ENCODE results near the gene IGSF11. TPM values are rescaled to one million over a fixed set of nuclear protein-coding genes. Genes with fewer than 3 reads are reported as not detected.

The IGSF11 gene
- total and polyA plus RNA-seq, 2 donors = 0.27 to 0.42 TPM

GRCh38 chr3:118968111-118968510, 66.5 kb downstream of the IGSF11 start:
- 65% methylated on average over 4 of the region's 4 CpGs for WGBS

DNA sequence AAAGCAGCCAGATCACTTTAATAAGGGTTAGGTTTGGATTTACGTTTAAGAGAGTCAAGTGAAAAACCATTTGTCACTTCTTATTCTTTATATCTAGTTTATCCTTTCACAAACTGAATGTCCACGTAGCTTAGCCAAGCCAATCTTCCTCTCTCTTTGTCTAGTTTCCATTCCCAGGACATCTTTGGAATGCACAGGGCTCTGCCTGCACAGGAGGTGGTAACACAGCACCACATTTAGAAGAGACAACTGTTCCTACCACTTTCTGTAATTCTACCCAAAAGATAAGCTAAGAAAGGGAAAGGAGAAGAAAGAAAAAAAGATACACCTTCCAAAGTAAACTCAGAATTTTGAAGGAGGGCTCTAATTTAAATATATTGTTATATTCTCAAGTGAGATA, 67.9 kb downstream of the IGSF11 start:
- Histone ChIP-seq H3K27me3 (ENCODE audit: control insufficient read depth in 2 of 2, insufficient read depth in 1 of 2, low read length in 1 of 2) (no peaks in the 10 kb centered on the region), H3K27ac (ENCODE audit: low read depth in 1 of 2, low read length in 1 of 2) (no peak overlapping the region), H3K4me1 (ENCODE audit: control insufficient read depth in 2 of 2, insufficient read depth in 2 of 2, low read length in 2 of 2) (no peaks in the 10 kb centered on the region), H3K9me3 (ENCODE audit: control insufficient read depth in 2 of 2, insufficient read depth in 1 of 2, low read length in 1 of 2) (no peaks in the 10 kb centered on the region), H3K4me3 (ENCODE audit: low read length in 2 of 2) (no peak overlapping the region), H3K36me3 (ENCODE audit: control insufficient read depth in 2 of 2, insufficient read depth in 2 of 2, low read length in 1 of 2) (no peaks in the 10 kb centered on the region)
- 72% methylated on average over 2 of the region's 2 CpGs for WGBS
- no peak for DNase-seq (ENCODE audit: low read depth in 6 of 9, low spot score in 9 of 9)

More at GRCh38 chr3:118968111-118968510, 66.5 kb downstream of the IGSF11 start:
- no peak for DNase-seq (ENCODE audit: low read depth in 6 of 9, low spot score in 9 of 9)
- no peaks in the 10 kb centered on the region for H3K4me1 ChIP-seq (ENCODE audit: control insufficient read depth in 2 of 2, insufficient read depth in 2 of 2, low read length in 2 of 2)
- H3K27ac ChIP-seq (ENCODE audit: low read depth in 1 of 2, low read length in 1 of 2) = no peak overlapping the region
- H3K9me3 ChIP-seq (ENCODE audit: control insufficient read depth in 2 of 2, insufficient read depth in 1 of 2, low read length in 1 of 2) = no peaks in the 10 kb centered on the region
- H3K36me3 ChIP-seq (ENCODE audit: control insufficient read depth in 2 of 2, insufficient read depth in 2 of 2, low read length in 1 of 2) = no peaks in the 10 kb centered on the region
- H3K4me3 ChIP-seq (ENCODE audit: low read length in 2 of 2) = no peak overlapping the region
- no peaks in the 10 kb centered on the region for H3K27me3 ChIP-seq (ENCODE audit: control insufficient read depth in 2 of 2, insufficient read depth in 1 of 2, low read length in 1 of 2)

- no peaks in the 10 kb centered on the region for H3K27me3 ChIP-seq (ENCODE audit: control insufficient read depth in 2 of 2, insufficient read depth in 1 of 2, low read length in 1 of 2)
- H3K9me3 ChIP-seq (ENCODE audit: control insufficient read depth in 2 of 2, insufficient read depth in 1 of 2, low read length in 1 of 2) = no peaks in the 10 kb centered on the region
- no peaks in the 10 kb centered on the region for H3K36me3 ChIP-seq (ENCODE audit: control insufficient read depth in 2 of 2, insufficient read depth in 2 of 2, low read length in 1 of 2)
- no peak for DNase-seq (ENCODE audit: low read depth in 6 of 9, low spot score in 9 of 9)
- no peaks in the 10 kb centered on the region for H3K4me1 ChIP-seq (ENCODE audit: control insufficient read depth in 2 of 2, insufficient read depth in 2 of 2, low read length in 2 of 2)
- no peak overlapping the region for H3K4me3 ChIP-seq (ENCODE audit: low read length in 2 of 2)
- H3K27ac ChIP-seq (ENCODE audit: low read depth in 1 of 2, low read length in 1 of 2) = no peak overlapping the region
- 71% methylated on average over 1 of the region's 1 CpG for WGBS
Observed at GRCh38 chr3:118963711-118964110, 70.9 kb downstream of the IGSF11 start.

DNA sequence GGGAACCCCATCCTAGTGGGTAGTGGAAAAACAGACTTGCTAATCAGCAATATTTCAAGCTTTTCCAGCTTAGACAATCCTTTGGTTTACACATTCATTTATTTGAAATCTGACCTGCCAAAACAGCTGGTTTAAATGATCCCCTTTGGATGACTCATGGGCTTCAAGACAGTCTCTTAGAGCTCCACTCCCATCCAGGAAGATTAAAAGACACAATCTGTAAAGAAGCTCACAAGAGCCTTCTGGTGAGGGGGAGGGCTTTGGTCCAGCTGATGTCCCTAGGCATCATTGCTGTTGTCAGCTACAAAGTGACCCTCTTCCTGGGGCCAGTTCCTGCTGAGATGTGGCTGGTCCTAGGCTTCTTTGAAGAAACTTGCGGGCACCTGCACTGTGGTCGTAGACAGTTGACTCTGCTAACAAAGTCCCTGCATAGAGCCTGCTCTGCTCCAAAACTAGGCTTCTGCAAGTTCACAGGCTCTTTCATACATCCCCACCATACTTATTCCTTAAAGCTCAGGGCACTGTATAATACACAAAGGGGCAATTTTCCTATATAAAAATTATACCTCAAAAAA, 73.7 kb downstream of the IGSF11 start:
- H3K27ac ChIP-seq (ENCODE audit: low read depth in 1 of 2, low read length in 1 of 2) = no peak overlapping the region
- H3K36me3 ChIP-seq (ENCODE audit: control insufficient read depth in 2 of 2, insufficient read depth in 2 of 2, low read length in 1 of 2) = no peaks in the 10 kb centered on the region
- H3K9me3 ChIP-seq (ENCODE audit: control insufficient read depth in 2 of 2, insufficient read depth in 1 of 2, low read length in 1 of 2) = no peaks in the 10 kb centered on the region
- H3K4me1 ChIP-seq (ENCODE audit: control insufficient read depth in 2 of 2, insufficient read depth in 2 of 2, low read length in 2 of 2) = no peaks in the 10 kb centered on the region
- 98% methylated on average over 2 of the region's 2 CpGs for WGBS
- H3K4me3 ChIP-seq (ENCODE audit: low read length in 2 of 2) = no peak overlapping the region
- DNase-seq (ENCODE audit: low read depth in 6 of 9, low spot score in 9 of 9) = no peak
- H3K27me3 ChIP-seq (ENCODE audit: control insufficient read depth in 2 of 2, insufficient read depth in 1 of 2, low read length in 1 of 2) = no peaks in the 10 kb centered on the region

GRCh38 chr3:118955914-118956556, 78.6 kb downstream of the IGSF11 start:
- 81% methylated on average over 1 of the region's 1 CpG for WGBS

DNA sequence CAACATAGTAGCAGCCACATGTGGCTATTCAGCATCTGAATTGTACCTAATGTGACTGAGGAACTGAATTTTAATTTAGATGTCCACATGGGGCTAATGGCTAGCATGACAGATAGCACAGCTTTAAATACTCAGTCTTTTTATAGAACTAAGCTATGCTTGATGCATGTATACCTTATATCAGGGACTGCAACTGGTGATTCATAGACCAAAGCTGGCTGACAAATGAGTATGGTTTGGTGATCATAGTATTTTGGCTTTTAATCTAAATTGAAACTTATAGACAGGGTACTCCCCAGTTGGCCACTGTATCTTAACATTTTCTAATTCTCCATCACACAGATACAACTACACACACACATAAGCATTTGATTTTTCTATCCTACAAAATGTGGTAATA, 83.6 kb downstream of the IGSF11 start:
- Histone ChIP-seq H3K36me3 (ENCODE audit: control insufficient read depth in 2 of 2, insufficient read depth in 2 of 2, low read length in 1 of 2) (no peaks in the 10 kb centered on the region), H3K27me3 (ENCODE audit: control insufficient read depth in 2 of 2, insufficient read depth in 1 of 2, low read length in 1 of 2) (no peaks in the 10 kb centered on the region), H3K9me3 (ENCODE audit: control insufficient read depth in 2 of 2, insufficient read depth in 1 of 2, low read length in 1 of 2) (no peaks in the 10 kb centered on the region), H3K27ac (ENCODE audit: low read depth in 1 of 2, low read length in 1 of 2) (no peak overlapping the region), H3K4me3 (ENCODE audit: low read length in 2 of 2) (no peak overlapping the region), H3K4me1 (ENCODE audit: control insufficient read depth in 2 of 2, insufficient read depth in 2 of 2, low read length in 2 of 2) (no peaks in the 10 kb centered on the region)
- DNase-seq (ENCODE audit: low read depth in 6 of 9, low spot score in 9 of 9) = no peak

More at GRCh38 chr3:118955914-118956556, 78.6 kb downstream of the IGSF11 start:
- no peaks in the 10 kb centered on the region for H3K36me3 ChIP-seq (ENCODE audit: control insufficient read depth in 2 of 2, insufficient read depth in 2 of 2, low read length in 1 of 2)
- H3K9me3 ChIP-seq (ENCODE audit: control insufficient read depth in 2 of 2, insufficient read depth in 1 of 2, low read length in 1 of 2) = no peaks in the 10 kb centered on the region
- no peaks in the 10 kb centered on the region for H3K4me1 ChIP-seq (ENCODE audit: control insufficient read depth in 2 of 2, insufficient read depth in 2 of 2, low read length in 2 of 2)
- no peaks in the 10 kb centered on the region for H3K27me3 ChIP-seq (ENCODE audit: control insufficient read depth in 2 of 2, insufficient read depth in 1 of 2, low read length in 1 of 2)
- peak in 6 of 9 donors; percentile 5 to 46 (median 10) for DNase-seq (ENCODE audit: low read depth in 6 of 9, low spot score in 9 of 9)
- no peak overlapping the region for H3K4me3 ChIP-seq (ENCODE audit: low read length in 2 of 2)
- no peak overlapping the region for H3K27ac ChIP-seq (ENCODE audit: low read depth in 1 of 2, low read length in 1 of 2)

GRCh38 chr3:118949113-118949760, 85.4 kb downstream of the IGSF11 start:
- H3K4me3 ChIP-seq (ENCODE audit: low read length in 2 of 2) = no peak overlapping the region
- peak in 6 of 9 donors; percentile 3 to 36 (median 8) for DNase-seq (ENCODE audit: low read depth in 6 of 9, low spot score in 9 of 9)

GRCh38 chr3:118948146-118948545, 86.5 kb downstream of the IGSF11 start:
- Histone ChIP-seq H3K4me1 (ENCODE audit: control insufficient read depth in 2 of 2, insufficient read depth in 2 of 2, low read length in 2 of 2) (no peaks in the 10 kb centered on the region), H3K27me3 (ENCODE audit: control insufficient read depth in 2 of 2, insufficient read depth in 1 of 2, low read length in 1 of 2) (no peaks in the 10 kb centered on the region), H3K36me3 (ENCODE audit: control insufficient read depth in 2 of 2, insufficient read depth in 2 of 2, low read length in 1 of 2) (no peaks in the 10 kb centered on the region), H3K9me3 (ENCODE audit: control insufficient read depth in 2 of 2, insufficient read depth in 1 of 2, low read length in 1 of 2) (no peaks in the 10 kb centered on the region), H3K27ac (ENCODE audit: low read depth in 1 of 2, low read length in 1 of 2) (no peak overlapping the region), H3K4me3 (ENCODE audit: low read length in 2 of 2) (no peak overlapping the region)
- 77% methylated on average over 5 of the region's 5 CpGs for WGBS
- DNase-seq (ENCODE audit: low read depth in 6 of 9, low spot score in 9 of 9) = no peak

More at GRCh38 chr3:118949113-118949760, 85.4 kb downstream of the IGSF11 start:
- 88% methylated on average over 1 of the region's 1 CpG for WGBS
- Histone ChIP-seq H3K4me1 (ENCODE audit: control insufficient read depth in 2 of 2, insufficient read depth in 2 of 2, low read length in 2 of 2) (no peaks in the 10 kb centered on the region), H3K27ac (ENCODE audit: low read depth in 1 of 2, low read length in 1 of 2) (no peak overlapping the region), H3K9me3 (ENCODE audit: control insufficient read depth in 2 of 2, insufficient read depth in 1 of 2, low read length in 1 of 2) (no peaks in the 10 kb centered on the region), H3K36me3 (ENCODE audit: control insufficient read depth in 2 of 2, insufficient read depth in 2 of 2, low read length in 1 of 2) (no peaks in the 10 kb centered on the region), H3K27me3 (ENCODE audit: control insufficient read depth in 2 of 2, insufficient read depth in 1 of 2, low read length in 1 of 2) (no peaks in the 10 kb centered on the region)

DNA sequence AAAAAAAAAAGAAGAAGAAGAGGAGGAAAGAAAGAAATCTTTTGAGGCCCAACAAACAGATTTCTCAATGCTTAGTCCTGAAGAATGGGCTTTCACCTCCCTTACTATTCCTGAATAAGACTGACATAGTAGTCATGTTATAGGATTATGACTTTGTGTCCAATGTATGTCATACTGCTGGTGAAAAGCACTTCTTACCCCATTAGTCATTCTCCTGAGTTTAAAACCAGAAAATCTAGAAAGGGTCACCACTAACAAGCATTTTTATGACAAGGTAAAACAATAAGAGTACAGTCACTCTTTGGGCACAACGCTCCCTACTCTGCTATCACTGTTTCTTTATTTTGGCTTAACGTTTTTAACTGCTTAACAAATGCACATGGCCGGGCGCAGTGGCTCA, 88.2 kb downstream of the IGSF11 start:
- Histone ChIP-seq H3K4me3 (ENCODE audit: low read length in 2 of 2) (no peak overlapping the region), H3K9me3 (ENCODE audit: control insufficient read depth in 2 of 2, insufficient read depth in 1 of 2, low read length in 1 of 2) (no peaks in the 10 kb centered on the region), H3K36me3 (ENCODE audit: control insufficient read depth in 2 of 2, insufficient read depth in 2 of 2, low read length in 1 of 2) (no peaks in the 10 kb centered on the region), H3K4me1 (ENCODE audit: control insufficient read depth in 2 of 2, insufficient read depth in 2 of 2, low read length in 2 of 2) (no peaks in the 10 kb centered on the region), H3K27me3 (ENCODE audit: control insufficient read depth in 2 of 2, insufficient read depth in 1 of 2, low read length in 1 of 2) (no peaks in the 10 kb centered on the region), H3K27ac (ENCODE audit: low read depth in 1 of 2, low read length in 1 of 2) (no peak overlapping the region)
- WGBS = 86% methylated on average over 4 of the region's 4 CpGs
- DNase-seq (ENCODE audit: low read depth in 6 of 9, low spot score in 9 of 9) = no peak

Data from thymus (tissue), 11 donors.